ENCODE data around the gene AMY2A.

DNA sequence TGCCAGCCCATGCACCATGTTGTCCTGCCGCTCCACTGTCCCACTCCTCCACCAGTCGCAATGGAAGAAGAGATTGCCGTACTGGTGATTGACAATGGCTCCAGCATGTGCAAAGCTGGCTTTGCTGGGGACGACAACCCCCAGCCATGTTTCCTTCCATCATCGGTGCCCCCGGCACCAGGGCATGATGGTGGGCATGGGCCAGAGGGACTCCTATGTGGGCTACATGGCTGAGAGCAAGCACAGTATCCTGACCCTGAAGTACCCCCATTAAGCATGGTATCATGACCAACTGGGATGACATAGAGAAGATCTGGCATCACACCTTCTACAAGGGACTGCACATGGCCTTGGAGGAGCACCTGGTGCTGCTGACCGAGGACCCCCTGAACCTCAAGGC lies 47.7 kb upstream of the AMY2A start:
- no peak for TF ChIP-seq POLR2A (IDR thresholded peaks at IDR 0.05; ENCODE audit: low read length)
- no peak for TF ChIP-seq GATA1 (IDR thresholded peaks at IDR 0.05; ENCODE audit: low read depth, low read length)
